GM04503 (cell line): ENCODE measurements around the gene P2RY6.

ENCODE experiments used
- DNase-seq: peaks from one replicate; pipeline ENCODE4 v3.0.0-alpha.2; 2012; ENCODE audit warnings: low read depth

P2RY6 gene

GRCh38 chr11:73281201-73281741 is 9.1 kb downstream of the P2RY6 start:
- no peak for DNase-seq

GRCh38 chr11:73281796-73282660 is 9.9 kb downstream of the P2RY6 start:
- DNase-seq = no peak

- DNase-seq = no peak
Measured at GRCh38 chr11:73283276-73284000, 11.3 kb downstream of the P2RY6 start.

- no peak for DNase-seq
Measured at GRCh38 chr11:73284106-73284505, 12.0 kb downstream of the P2RY6 start.

- no peak for DNase-seq
Measured at GRCh38 chr11:73285721-73286120, 13.6 kb downstream of the P2RY6 start.

GRCh38 chr11:73286240-73286810 is 14.2 kb downstream of the P2RY6 start:
- DNase-seq = no peak

- DNase-seq = no peak
Measured at GRCh38 chr11:73287400-73288101, 15.4 kb downstream of the P2RY6 start.

- no peak for DNase-seq
Measured at GRCh38 chr11:73288192-73288872, 16.2 kb downstream of the P2RY6 start.

GRCh38 chr11:73288873-73289707 is 17.0 kb downstream of the P2RY6 start:
- no peak for DNase-seq

GRCh38 chr11:73290536-73290935 is 18.4 kb downstream of the P2RY6 start:
- no peak for DNase-seq

- DNase-seq = no peak
Measured at GRCh38 chr11:73291196-73291595, 19.1 kb downstream of the P2RY6 start.

- no peak for DNase-seq
Measured at GRCh38 chr11:73291781-73292524, 19.8 kb downstream of the P2RY6 start.

- no peak for DNase-seq
Measured at GRCh38 chr11:73292525-73292894, 20.4 kb downstream of the P2RY6 start.

- no peak for DNase-seq
Measured at GRCh38 chr11:73293356-73293936, 21.3 kb downstream of the P2RY6 start.

GRCh38 chr11:73294604-73295003 is 22.5 kb downstream of the P2RY6 start:
- no peak for DNase-seq

- DNase-seq = peak; percentile 78
Measured at GRCh38 chr11:73295241-73295995, 23.3 kb downstream of the P2RY6 start.

GRCh38 chr11:73295996-73296318 is 23.8 kb downstream of the P2RY6 start:
- no peak for DNase-seq

GRCh38 chr11:73296501-73297230 is 24.5 kb downstream of the P2RY6 start:
- DNase-seq = no peak
